A204.1 (cell line): ENCODE data around the gene MMP20.

Experiments used
- FAIRE-seq: peaks from 2 replicates; lab custom pipeline; 2012; peaks lifted over from hg19 to GRCh38; lab: Jason Lieb, UNC

MMP20 gene

DNA sequence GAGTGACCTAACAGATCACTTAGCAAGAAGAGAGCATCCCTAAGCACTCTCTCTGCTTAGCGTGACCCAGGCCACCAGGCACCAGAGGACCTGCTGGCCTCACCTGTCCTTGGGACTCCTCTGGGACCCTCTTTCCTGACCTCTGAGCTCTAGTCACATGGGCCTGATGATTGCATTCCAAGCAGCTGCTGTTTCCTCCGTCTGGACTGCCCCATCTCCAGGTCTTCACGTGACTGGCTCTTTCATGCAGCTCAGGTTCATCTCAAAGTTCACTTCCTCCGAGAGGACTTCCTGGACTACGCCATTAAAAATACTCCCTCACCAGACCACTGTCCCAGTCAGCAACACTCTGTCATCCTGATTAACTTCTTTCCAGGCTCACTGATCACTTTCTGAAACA lies 2.9 kb downstream of the MMP20 start:
- FAIRE-seq: no peak

DNA sequence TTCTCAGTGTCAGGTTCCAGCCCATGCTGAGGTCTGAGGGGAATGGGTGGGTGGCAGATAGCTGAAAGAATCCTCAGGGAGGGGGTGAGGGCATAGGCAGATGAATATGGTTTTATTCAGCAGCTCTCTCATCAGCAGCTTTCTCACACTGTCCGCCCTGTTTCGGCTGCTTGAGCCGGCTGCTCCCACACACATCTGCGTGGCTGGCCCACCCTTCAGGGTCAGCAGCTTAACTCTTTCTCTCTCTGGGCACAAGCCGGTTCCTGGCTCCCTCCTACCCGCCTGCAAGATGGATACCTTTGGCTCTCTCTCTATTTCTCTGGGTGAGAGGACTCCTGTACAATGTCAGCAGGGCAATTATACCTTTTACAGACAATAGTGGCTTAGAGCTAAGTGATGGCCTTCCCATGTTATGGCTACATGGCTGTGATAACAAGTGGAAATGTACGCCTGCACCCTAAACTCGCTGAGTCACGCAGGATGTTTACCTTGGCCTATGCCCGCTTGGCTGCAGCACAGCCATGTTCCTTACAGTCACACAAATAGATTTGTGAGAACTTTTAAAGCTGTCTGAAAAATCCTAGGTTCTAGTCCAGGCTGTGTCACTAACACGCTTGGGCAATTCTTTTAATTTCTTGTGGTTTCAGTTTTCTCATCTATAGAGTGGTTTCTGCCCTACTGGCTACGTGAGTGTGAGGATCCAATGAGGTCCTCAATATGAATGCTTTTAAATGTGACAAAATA lies 4.1 kb downstream of the MMP20 start:
- FAIRE-seq: no peak

DNA sequence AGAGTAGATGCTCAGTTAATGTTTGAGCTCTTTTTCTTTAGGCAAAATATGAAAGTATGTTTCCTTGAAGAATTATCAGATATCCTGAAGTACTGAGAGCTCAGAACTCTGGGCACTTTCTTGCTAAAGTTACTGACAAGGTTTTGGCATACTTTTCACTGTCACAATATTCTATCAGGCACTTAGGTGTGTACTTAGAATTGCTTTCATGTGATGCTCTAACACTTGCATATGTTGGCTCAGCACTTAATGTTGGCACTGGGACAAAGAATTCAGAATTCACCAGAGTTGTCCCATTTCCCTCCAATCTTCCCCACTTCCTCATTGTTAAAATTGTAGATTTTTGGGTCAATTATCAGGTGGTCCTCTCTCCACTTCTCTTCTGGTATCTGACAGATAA lies 5.0 kb downstream of the MMP20 start:
- FAIRE-seq: no peak

DNA sequence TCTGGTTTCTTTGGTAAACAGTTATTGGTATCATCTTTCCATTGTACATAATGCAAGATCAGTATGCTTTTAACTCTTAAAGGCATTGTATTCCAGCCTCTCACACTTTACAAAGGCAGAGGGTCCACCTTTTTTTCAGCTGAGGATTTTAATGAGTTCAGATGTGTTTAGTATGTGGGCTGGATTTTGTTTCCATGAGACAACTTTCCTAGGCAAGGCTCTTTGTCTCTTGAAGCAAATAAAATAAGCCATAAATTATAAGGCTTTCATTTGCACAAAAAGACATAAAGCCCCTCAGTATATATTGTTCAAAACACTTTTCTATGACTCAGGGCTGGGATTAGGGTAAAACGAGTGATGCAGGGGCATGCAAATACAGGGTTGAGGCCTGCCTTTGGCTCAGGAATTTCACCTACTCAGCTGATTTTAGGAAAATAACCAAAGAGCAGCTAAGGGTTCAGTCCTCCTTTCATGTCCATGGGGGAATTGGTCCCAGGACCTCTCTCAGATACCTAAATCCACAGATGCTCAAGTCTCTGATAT lies 7.6 kb downstream of the MMP20 start:
- no peak for FAIRE-seq

DNA sequence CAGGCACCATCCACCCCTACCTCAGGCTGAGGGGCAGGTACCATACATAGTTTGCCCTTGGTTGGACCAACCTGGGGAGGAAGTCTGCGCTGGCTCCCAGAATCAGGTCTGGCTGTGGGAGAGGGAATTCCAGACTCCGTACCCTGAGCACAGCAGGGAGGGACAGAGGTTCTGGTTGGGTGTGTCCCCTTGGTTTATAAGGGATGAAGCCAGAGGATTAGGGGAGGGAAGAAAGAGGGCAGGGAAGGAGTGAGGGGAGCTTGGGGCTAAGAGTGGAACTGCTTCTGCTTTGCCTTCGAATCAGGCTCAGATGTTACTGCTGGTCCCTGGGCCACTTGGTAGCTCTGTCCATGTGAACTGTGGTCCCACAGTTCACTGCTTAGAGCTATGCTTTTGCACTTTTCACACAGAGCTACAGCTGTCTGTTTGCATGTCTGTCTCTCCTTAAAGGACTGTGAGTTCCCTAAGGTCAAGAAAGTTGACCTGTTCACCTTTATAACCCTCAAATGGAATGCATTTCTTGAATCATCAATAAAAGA lies 9.2 kb downstream of the MMP20 start:
- no peak for FAIRE-seq

DNA sequence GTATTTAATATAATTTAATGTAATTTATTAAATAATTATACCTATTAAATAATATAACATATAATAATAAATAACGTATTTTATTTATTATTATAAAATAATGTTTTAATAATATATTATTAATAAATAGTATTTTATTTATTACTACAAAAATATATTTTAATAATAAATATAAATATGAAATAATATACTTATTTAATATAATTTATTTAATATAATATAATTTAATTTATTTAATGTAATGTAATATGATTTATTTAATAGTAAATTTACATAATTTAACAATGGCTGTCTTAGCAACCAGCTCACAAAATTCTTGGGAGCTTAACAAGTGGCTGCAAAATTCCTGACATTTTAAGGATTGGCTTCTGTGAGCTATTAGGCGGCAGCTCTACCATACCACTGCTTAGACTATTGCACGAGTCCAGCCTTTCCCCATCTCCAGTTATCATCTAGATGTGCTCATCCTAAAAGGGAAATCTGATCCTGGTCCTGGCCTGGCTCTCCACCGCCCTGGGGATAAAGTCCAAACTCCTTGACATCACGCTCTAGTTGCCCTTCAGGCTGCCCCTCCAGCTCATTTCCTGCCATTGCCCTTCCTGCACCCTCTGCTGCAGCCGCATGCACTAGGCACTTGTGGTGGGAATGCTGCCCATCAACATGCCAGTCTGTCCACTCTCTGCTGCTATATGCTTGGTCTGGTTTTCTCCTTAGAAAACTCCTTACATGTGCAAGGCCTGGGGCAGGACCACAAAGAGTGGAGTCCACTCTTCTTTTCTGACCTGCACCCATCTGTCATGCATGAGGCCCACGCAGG lies 9.8 kb downstream of the MMP20 start:
- FAIRE-seq: peak; percentile 100

DNA sequence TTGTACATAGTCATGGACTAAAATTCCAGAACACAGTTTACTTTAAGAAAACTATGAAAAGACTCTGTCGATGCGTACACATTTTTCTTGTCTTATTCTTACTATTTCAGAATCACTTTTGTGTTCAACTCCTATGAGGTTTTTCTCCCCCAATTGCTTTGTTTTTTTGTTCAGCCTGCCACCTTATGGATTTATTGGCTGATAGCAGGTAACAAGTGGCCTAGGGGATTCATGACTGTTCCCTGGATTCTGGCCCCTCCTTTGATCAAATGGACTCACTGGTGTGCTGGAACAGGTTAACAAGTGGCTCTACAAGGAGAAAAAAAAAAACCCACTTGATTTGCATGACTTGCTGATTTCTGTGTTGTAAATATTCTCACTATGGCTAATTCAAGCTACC lies 10.6 kb downstream of the MMP20 start:
- no peak for FAIRE-seq

DNA sequence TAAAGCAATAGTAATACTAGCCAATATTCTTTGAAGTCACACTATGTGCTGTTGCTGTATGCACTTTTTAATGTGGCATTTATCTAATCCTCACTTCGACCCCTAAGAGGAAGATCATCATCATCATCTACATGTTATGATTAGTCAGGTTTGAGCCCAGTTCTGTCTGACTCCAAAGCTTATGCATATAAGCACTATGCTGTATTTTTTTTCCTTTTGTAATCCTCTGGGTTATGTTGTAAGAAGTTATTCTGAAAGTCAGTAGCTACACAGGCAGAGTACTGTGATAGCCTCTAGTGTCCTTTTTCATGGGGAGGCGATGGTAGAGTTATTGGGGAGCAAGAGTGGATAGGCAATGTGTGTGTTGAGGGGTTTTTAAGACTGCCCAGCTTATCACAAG lies 11.1 kb downstream of the MMP20 start:
- no peak for FAIRE-seq

DNA sequence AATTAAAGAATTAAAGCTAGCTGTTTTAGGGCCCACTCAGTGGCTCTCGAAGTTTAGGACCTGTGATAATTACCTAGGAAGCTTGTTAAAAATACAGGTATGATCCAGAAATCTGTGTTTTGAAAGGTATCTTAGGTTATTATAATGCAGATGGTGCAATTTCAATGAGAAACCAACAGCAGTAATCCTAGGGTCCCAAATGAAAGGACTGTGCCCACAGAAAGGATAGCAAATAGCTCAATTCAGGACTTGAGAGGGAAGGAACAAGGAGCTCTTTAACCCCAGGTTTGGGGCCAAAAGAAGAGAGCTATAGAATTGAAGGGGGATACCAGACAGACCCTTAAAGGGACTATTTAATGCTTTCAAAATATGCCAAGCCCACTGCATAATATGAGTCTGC lies 11.7 kb downstream of the MMP20 start:
- no peak for FAIRE-seq

DNA sequence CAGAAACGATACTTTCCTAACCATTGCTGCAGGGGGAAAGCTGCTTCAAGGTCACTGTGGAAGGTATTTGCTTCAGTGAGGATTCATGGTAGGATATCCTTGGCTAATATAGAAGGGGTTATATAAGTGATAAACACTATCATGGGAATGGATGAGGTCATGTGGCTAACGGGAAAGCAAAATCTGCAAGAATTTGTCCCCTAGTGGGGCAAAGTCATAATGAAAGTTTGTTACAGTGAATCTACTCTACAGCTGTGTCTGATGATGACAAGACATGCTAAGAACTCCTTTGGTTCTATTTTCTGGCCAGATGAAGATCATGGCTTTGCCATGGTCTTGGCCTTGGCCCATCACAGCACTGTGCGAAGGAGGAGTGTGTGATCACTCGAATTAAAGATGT lies 13.8 kb downstream of the MMP20 start:
- FAIRE-seq: no peak

DNA sequence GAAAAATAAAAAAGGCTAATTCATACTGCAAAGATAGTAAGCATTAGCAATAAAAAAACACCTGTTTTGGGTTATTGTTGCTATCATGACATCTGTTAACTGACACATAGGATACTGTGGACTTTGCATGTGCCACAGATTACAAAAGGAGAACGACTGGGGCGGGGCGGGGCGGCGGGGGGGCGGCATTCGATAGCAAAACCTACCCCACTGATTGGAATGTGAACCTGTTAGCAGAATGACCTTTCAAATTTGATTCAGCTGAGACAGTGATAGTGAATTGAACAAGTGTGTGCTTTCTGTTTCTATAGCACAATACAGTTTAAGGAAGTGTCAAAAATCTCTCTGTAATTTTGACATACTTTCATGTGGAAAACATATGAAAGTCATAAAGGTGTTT lies 14.9 kb downstream of the MMP20 start:
- FAIRE-seq: no peak

DNA sequence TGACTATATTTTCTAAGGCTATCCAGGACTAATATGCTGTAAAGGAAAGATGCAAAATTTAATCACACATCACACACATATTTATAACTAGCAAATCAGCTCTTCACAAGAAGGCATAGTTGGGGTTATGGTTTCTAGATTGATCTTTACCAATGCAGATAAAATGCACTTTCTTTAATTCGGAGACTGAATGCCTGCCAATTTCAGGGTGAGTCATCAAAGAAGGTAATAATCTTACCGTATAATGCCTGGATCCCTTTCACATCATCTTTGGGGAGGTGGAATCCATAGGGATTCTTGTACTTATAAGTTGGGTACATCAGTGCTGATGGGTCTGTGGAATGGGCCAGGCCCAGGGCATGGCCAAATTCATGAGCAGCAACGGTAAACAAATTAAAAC lies 16.4 kb downstream of the MMP20 start:
- FAIRE-seq: no peak

DNA sequence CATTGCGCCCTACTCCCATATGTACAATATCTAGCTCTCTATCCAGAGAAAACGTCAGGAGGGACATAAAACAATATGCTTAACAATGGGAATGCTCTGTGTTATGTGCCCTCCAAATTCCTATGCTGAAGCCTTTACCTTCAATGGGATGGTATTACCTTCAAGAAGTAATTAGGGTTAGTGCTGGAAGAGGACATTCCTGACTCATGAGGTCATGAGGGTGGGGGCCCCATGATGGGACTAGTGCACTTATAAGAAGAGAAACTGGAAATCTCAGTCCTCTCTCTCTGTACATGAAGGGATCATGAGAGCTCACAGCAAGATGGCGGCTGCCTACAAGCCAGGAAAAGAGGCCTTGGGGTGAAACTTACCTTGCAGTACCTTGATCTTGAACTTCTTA lies 20.3 kb downstream of the MMP20 start:
- FAIRE-seq: no peak

DNA sequence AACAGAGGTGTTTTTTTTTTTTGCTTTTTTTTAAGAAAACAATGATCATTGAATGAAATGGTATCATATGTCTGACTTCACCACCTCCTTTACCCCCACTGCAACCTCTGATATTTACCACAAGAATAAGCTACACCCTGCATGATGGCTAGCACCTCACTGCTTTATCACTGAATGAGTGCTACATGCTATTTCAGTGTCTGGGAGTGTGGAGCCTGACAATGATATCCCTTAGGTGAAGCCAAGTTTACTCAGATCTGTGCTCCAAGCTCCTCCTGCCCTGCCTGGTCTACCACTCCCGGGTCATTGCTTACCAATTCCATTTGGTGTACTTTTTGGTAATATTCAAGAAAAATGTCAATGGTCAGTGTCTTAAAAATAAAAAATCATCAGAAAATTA lies 21.1 kb downstream of the MMP20 start:
- FAIRE-seq: no peak

DNA sequence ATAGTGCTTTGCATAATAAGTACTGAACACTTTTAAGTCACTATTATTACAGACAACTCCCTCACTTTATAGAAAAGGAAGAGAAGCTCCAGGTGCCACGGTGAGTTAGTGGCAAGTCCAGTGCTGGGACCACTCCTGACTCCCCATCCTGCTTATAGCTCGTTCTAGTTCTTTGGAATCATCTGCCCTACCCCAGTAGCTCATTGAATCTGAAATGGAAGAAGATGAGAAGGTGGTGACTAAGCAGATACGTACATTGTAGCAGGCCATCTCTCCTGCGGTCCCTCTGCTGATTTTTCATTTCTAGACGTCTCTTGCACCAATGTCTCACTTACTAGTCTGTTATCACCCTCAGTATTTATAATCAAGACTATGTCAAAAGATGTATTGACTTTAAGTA lies 21.6 kb downstream of the MMP20 start:
- no peak for FAIRE-seq

DNA sequence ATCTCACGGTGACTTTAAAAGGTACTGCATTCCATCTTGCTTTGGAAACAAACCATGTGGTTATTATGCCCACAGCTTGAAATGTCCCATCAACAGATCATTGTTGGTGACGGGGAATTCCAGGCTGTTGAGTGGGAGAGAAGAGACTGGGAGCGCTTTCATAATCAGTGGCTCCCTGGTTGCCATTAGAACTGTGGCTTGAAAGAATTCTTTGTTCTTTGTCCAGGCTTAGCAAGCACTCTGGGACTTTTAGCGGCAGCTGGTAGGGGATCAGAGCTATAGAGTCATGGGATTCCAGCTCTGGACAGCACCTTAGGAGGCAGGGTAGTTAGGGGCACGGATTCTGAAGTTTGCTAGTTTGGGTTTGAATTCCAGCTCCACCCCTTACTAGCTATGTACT lies 22.0 kb downstream of the MMP20 start:
- no peak for FAIRE-seq

DNA sequence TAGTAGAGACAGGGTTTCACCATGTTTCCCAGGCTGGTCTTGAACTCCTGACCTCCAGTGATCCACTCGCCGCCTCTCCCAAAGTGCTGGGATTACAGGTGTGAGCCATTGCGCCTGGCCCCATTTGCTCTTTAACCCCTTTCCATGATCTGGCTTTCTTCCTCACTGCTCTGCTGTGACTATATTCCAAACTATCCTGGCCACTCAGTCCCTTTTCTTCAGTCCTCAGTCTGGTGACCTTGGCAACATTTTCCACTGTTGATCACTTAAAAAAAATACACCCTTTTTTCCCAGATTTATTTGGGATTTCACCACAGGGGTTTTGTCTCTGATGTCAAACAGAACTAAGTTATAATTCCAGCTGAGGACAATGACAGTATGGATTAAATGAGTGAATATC lies 24.5 kb downstream of the MMP20 start:
- no peak for FAIRE-seq

DNA sequence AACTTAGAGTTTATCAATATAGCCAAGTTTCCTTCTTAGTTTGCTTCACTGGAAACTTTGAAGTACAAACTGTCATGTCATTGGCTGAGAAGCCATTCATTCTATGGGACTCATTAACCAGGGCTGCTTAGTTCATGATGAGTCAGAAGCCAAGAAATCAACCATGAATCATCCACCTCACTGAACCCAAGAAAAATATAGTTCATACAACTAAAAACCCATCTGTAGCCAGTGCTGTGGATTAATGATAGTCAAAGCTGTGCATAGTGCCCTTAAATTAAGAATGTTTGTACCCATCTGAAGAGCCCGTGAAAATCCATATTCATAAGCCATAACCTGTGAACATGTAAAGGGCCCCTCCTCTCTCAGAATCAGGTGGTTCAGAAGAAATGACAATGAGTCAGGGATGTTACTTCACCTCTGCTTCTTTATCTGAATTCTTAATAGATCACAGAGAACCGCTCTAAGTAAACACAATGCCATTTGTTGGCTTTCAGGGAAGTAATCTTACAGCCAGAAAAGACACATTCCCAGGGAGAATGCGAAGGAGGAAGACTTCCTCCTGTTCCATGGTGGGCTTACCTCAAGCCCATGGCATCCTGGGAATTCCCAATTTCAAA lies 25.4 kb downstream of the MMP20 start:
- FAIRE-seq: peak; percentile 88

DNA sequence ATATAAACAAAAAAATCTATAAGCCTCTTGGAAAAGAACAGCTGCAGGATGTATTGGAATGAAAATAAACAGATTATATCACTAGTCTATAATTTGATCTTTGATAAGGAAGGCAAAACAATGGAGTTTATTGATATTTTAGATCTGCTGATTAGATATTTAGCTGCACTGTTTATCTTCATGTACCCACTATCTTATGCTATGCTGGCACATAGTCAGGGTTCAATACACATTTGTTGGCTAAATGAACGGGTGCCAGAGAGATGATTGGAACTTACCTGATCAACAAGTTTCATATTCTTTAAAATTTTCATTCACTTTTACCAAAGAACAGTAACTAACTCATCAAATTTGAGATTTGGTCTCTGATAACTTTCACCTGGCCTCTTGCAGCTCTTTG lies 26.9 kb downstream of the MMP20 start:
- no peak for FAIRE-seq

DNA sequence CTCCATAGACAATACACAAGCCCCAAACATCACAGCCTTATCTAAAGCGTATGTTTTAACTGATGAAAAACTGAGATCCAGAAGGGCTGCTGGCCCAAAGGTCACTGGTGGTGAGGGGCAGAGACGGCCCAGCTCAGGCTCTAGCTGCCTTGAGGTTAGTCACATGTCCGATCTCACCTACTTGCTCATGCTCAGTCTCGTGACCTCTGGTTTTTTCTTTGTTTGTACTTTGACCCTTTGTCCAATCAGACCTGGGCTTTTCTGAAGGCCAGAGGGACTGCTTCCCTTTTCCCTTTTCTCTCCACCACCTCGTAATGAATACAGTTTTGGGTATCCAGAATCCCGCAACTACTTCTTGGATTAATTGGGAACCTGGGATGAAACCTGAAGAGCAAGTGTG lies 28.6 kb downstream of the MMP20 start:
- FAIRE-seq: no peak

DNA sequence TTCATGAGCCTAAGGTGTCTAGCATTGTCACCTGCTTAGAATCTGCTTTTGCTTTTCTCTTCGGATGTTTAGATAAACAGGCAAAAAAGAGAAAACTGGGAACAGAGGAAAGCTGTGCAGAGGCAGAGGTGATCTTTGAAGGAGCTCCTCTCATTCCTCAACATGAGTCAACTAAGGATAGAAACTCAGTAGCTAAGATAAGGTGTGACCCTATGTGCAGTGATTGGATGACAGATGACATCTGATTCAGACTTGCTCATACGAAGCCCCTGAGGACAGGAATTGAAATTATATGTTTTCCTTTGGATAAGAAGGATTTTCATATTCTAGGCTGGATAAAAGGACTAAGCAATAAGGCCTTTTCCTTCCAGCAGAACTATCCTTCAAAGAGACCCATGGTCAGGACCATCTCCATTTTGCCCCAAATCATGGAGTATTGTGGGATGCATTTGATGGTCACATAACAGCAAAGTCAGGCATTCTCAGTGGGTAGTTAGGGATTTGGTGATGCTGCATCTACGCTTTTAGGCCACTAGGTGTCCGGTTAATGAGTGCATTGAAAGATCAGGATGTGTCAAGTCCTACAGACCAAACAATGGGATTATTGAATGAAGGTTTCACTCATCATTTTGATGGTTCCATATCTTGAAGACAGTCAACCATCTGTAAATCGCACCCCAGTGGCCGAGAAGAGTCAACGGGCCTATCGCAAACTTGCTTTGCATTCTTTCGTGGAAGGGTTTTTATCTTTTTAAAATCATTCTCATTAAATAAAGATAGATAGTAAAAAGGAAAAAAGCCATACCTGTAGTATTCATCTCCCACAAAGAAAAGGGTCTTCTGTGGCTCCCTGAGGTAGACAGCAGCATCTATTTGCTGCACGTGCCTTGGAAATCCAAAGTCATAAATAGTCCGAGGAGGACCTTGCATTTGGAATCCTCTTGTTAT lies 32.2 kb downstream of the MMP20 start:
- no peak for FAIRE-seq

DNA sequence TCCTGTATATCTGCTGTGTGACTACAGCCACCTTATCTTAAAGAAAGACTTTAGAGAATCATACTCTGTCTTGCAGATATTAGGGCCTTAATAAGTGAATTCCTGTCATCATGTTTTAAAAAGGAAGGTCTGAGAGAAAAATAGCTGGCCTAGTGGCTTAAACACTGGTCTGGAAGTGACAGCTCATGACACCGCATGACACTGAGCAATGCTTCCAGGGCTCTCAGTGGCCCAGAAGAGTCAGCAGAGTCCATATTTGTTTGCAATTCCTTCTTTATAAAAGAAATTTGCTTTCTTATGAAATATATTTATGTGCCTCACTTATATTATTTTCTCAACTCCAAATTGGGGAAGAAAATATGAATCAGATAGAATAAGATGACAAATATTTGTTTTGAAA lies 33.0 kb downstream of the MMP20 start:
- FAIRE-seq: no peak
